HG03571 (cell line): ENCODE results near the gene SEC24B.
"Not testable (repeated sequence)": the region's sequence is repeated elsewhere in the genome, so short reads cannot be mapped to it uniquely, and the experiment has no call there.

Experiments
- ATAC-seq: cut with Tn5 transposase; IDR thresholded peaks from one replicate; pipeline ENCODE4 v1.9.1; 2021; ENCODE audit not compliant: unreplicated experiment

Gene SEC24B

GRCh38 chr4:109497511-109497910 is 63.9 kb downstream of the SEC24B start:
- ATAC-seq = no peak

- no peak for ATAC-seq
Observed at GRCh38 chr4:109499513-109499912, 65.9 kb downstream of the SEC24B start.

- ATAC-seq = no peak
Observed at GRCh38 chr4:109506890-109507289, 73.3 kb downstream of the SEC24B start.

- ATAC-seq = no peak
Observed at GRCh38 chr4:109510687-109511086, 77.1 kb downstream of the SEC24B start.

- ATAC-seq = no peak
Observed at GRCh38 chr4:109511414-109511813, 77.8 kb downstream of the SEC24B start.

GRCh38 chr4:109513368-109513767 is 79.8 kb downstream of the SEC24B start:
- not testable (repeated sequence) for ATAC-seq

- ATAC-seq = no peak
Observed at GRCh38 chr4:109532182-109532581, 98.6 kb downstream of the SEC24B start.

GRCh38 chr4:109545401-109545800 is 111.8 kb downstream of the SEC24B start:
- no peak for ATAC-seq

- no peak for ATAC-seq
Observed at GRCh38 chr4:109547394-109547793, 113.8 kb downstream of the SEC24B start.

- no peak for ATAC-seq
Observed at GRCh38 chr4:109548655-109549054, 115.0 kb downstream of the SEC24B start.

- no peak for ATAC-seq
Observed at GRCh38 chr4:109552237-109552636, 118.6 kb downstream of the SEC24B start.

GRCh38 chr4:109553130-109553529 is 119.5 kb downstream of the SEC24B start:
- no peak for ATAC-seq

GRCh38 chr4:109554971-109555370 is 121.4 kb downstream of the SEC24B start:
- no peak for ATAC-seq

GRCh38 chr4:109557433-109557832 is 123.8 kb downstream of the SEC24B start:
- ATAC-seq = no peak

GRCh38 chr4:109558095-109558494 is 124.5 kb downstream of the SEC24B start:
- ATAC-seq = not testable (repeated sequence)

GRCh38 chr4:109559625-109559982 is 126.0 kb downstream of the SEC24B start:
- peak; percentile 31 for ATAC-seq

- ATAC-seq = peak; percentile 89
Observed at GRCh38 chr4:109559983-109560686, 126.5 kb downstream of the SEC24B start, which contains the start of gene MCUB. TSS of gene MCUB (plus strand) at chr4:109560246. CDS start at chr4:109560338, 92 bp downstream.

- ATAC-seq = peak; percentile 65
Observed at GRCh38 chr4:109560687-109561461, 127.3 kb downstream of the SEC24B start.

GRCh38 chr4:109562457-109563239 is 129.0 kb downstream of the SEC24B start:
- ATAC-seq = no peak

GRCh38 chr4:109571494-109571893 is 137.9 kb downstream of the SEC24B start:
- no peak for ATAC-seq

GRCh38 chr4:109572154-109572553 is 138.5 kb downstream of the SEC24B start:
- no peak for ATAC-seq
